Measurements from ENCODE around the gene CDKAL1. TPM values are rescaled to one million over a fixed set of nuclear protein-coding genes. Genes with fewer than 3 reads are reported as not detected.

The CDKAL1 gene
- total and polyA plus RNA-seq, 2 of the 13 experiments (the other 11 are each of a cell fraction or from before 2014, with no cell fraction given), result 9.5 to 27.7 TPM

GRCh38 chr6:20572288-20572687 lies 38.0 kb downstream of the CDKAL1 start:
- 85% methylated on average over 2 of the region's 2 CpGs for WGBS (ENCODE audit: low lambda C conversion rate)
- H4K20me1 ChIP-seq (ENCODE audit: insufficient read depth, low read length), result no peaks in the 10 kb centered on the region
- H3K9ac ChIP-seq (ENCODE audit: insufficient read depth, low read depth, low read length), result no peak overlapping the region
- no peak overlapping the region for H3K4me3 ChIP-seq (replicated peaks in 1 of 3; ENCODE audit: insufficient read depth in 1 of 3, low read depth in 2 of 3, low read length in 3 of 3)
- peaks cover 33% of the 10 kb centered on the region for H3K4me1 ChIP-seq (ENCODE audit: insufficient read depth, low read length)
- in situ Hi-C loops (cut with HindIII; ENCODE audit: extremely low pct_ligation_motif_present, low pct_unique_long_range_greater_than_20kb) (no loop called here), intact Hi-C loops (cut with micrococcal nuclease; ENCODE audit: unreplicated experiment) (no loop called here)
- no peaks in the 10 kb centered on the region for H3K9me3 ChIP-seq (ENCODE audit: low read length)
- ATAC-seq (no peak), DNase-seq (ENCODE audit: low spot score) (no peak), FAIRE-seq (no peak)
- TF ChIP-seq AHDC1 (CRISPR knock-in tag; IDR thresholded peaks at IDR 0.05; ENCODE audit: borderline replicate concordance), result no peak
- 0 out of 2 replicates have a peak, but pooled peaks have one; percentile 28 for TF ChIP-seq ZNF382 (CRISPR knock-in tag; IDR thresholded peaks at IDR 0.05; ENCODE audit: borderline replicate concordance)
- TF ChIP-seq ZHX2 (IDR thresholded peaks at IDR 0.05; ENCODE audit: low read depth), result no peak
- no peak for TF ChIP-seq ZHX2 (CRISPR knock-in tag; IDR thresholded peaks at IDR 0.05; ENCODE audit: borderline replicate concordance)
- BruUV-seq (replicated peaks), result no TSS peak
- H3K4me2 ChIP-seq (ENCODE audit: low read depth, low read length), result no peak overlapping the region
- ChIA-PET CTCF (ENCODE audit: low intra/inter-chr PET ratio, low total read pairs) (no interaction called here), POLR2A (no interaction called here)
- H3K79me2 ChIP-seq (ENCODE audit: insufficient read depth, low read length), result no peaks in the 10 kb centered on the region
- peaks cover 0 to 9% of the 10 kb centered on the region in 2 experiments; a peak in 3 of 5 replicates for H3K36me3 ChIP-seq (replicated peaks in 1 of 2; ENCODE audit: control insufficient read depth in 1 of 2, insufficient read depth in 2 of 2, low read length in 2 of 2)
- no peak overlapping the region for H3K27ac ChIP-seq (ENCODE audit: extremely low read length, insufficient read depth, low read length)
- no peak overlapping the region for H2AFZ ChIP-seq (ENCODE audit: low read length)
- H3K27me3 ChIP-seq (ENCODE audit: control insufficient read depth in 1 of 2, insufficient read depth in 2 of 2, low read length in 2 of 2), result no peaks in the 10 kb centered on the region
